GM06990 (cell line): ENCODE measurements around the gene KMT2C.
"Not testable (repeated sequence)": the region's sequence is repeated elsewhere in the genome, so short reads cannot be mapped to it uniquely, and the experiment has no call there.

Source experiments
- DNase-seq: peaks from one replicate; pipeline ENCODE4 v3.0.0-alpha.2; 2011; ENCODE audit not compliant: insufficient read length; ENCODE audit errors: extremely low read depth
- H3K27me3 ChIP-seq: replicated peaks from 2 replicates; pipeline ENCODE4 v1.6.0; 2011; ENCODE audit warnings: low read length; ENCODE audit not compliant: control insufficient read depth, insufficient read depth
- H3K36me3 ChIP-seq: 2 replicates; pipeline ENCODE4 v1.5.1; 2011; ENCODE audit warnings: low read length; ENCODE audit not compliant: control insufficient read depth, insufficient read depth
- H3K4me3 ChIP-seq: replicated peaks from 2 replicates; pipeline ENCODE4 v1.5.1; 2011; ENCODE audit warnings: low read depth, mild to moderate bottlenecking, control low read depth, low read length
- TF ChIP-seq, protein P1 (sequence below): IDR thresholded peaks from 2 replicates; pipeline ENCODE4 v1.5.1; 2011; ENCODE audit warnings: low read length, control low read depth, mild to moderate bottlenecking, inconsistent platforms; ENCODE audit not compliant: insufficient read depth, poor library complexity, severe bottlenecking

KMT2C gene

GRCh38 chr7:152313831-152314604 is 121.8 kb downstream of the KMT2C start:
- no peak for DNase-seq
- TF ChIP-seq, protein P1, sequence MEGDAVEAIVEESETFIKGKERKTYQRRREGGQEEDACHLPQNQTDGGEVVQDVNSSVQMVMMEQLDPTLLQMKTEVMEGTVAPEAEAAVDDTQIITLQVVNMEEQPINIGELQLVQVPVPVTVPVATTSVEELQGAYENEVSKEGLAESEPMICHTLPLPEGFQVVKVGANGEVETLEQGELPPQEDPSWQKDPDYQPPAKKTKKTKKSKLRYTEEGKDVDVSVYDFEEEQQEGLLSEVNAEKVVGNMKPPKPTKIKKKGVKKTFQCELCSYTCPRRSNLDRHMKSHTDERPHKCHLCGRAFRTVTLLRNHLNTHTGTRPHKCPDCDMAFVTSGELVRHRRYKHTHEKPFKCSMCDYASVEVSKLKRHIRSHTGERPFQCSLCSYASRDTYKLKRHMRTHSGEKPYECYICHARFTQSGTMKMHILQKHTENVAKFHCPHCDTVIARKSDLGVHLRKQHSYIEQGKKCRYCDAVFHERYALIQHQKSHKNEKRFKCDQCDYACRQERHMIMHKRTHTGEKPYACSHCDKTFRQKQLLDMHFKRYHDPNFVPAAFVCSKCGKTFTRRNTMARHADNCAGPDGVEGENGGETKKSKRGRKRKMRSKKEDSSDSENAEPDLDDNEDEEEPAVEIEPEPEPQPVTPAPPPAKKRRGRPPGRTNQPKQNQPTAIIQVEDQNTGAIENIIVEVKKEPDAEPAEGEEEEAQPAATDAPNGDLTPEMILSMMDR = no peak
- H3K36me3 ChIP-seq = no peaks in the 10 kb centered on the region; the same call in 1 of the 2 replicates
- no peaks in the 10 kb centered on the region for H3K27me3 ChIP-seq
- H3K4me3 ChIP-seq = no peak overlapping the region

- H3K36me3 ChIP-seq = no peaks in the 10 kb centered on the region; the same call in 1 of the 2 replicates
- TF ChIP-seq, protein P1 = no peak
These were observed 122.6 kb downstream of the KMT2C start for GRCh38 chr7:152313217-152313616.

DNA sequence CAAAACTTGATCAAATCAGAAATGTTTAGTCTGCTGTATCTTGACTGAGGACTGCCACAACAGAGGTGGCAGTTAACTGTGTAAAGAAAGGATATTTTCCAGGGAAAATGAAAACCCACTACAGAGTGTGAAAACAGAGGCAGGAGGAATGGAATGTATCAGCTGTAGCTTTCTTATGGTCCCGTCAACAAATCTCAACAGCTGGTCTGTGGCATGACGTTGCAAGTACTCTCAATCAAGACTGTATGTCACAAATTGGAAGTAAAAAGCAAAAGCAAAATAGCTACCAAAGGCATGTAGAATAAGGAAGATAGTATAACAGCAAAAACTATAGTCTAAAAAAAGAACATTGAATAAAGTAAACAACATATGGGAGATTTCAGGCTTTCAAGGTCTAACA is 123.5 kb downstream of the KMT2C start:
- no peak overlapping the region for H3K4me3 ChIP-seq
- peaks cover under 1% of the 10 kb centered on the region for H3K36me3 ChIP-seq
- no peak for DNase-seq
- TF ChIP-seq, protein P1 = no peak
- no peaks in the 10 kb centered on the region for H3K27me3 ChIP-seq

More at GRCh38 chr7:152313217-152313616, 122.6 kb downstream of the KMT2C start:
- no peak overlapping the region for H3K4me3 ChIP-seq
- DNase-seq = no peak
- no peaks in the 10 kb centered on the region for H3K27me3 ChIP-seq

DNA sequence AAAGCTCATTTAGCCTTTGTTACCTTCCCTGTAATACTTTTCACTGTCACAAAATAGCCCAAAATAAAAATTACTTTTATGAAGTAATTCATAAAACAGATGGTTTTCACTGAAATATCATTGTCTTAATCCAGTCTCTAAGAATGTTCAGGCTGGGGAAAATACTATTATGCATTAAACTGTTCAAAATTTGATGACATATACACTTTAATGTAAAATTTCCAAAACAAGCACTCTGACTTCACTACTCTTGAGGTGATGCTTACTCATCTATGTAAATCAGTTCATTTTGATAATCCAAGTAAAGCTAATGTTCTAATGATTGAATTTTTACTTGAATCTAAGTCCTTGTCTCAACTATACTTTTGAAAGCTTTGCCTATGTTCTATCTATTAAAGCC is 127.9 kb downstream of the KMT2C start:
- no peaks in the 10 kb centered on the region for H3K27me3 ChIP-seq
- peaks cover 2% of the 10 kb centered on the region for H3K36me3 ChIP-seq
- H3K4me3 ChIP-seq = no peak overlapping the region
- TF ChIP-seq, protein P1 = no peak
- no peak for DNase-seq

DNA sequence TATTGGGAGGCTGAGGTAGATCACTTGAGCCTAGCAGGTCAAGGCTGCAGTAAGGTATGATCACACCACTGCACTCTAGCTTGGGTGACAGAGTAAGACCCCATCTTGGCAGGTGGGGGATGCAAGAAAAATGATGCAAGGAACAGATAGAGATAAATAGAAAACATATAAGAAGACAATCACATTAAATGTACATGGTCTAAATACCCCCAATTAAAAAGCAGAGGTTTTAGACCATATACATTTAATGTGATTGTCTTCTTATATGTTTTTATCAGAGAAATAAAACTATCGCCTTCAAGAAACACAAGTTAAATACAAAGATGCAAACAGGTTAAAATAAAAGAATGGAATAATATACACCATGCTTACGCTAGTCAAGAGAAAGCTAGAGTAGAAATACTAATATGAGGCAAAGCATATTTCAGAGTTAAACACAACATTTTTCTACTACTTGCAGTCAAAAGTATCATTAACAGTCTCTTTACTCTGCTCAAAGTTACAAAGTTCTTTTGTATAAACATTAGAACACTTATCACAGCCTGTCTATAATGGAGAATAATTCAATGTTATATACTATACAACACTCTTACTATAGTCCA is 136.2 kb downstream of the KMT2C start:
- not testable (repeated sequence) for H3K4me3 ChIP-seq, H3K36me3 ChIP-seq, DNase-seq, H3K27me3 ChIP-seq

GRCh38 chr7:152292897-152293296 is 142.9 kb downstream of the KMT2C start:
- Histone ChIP-seq H3K4me3 (no peak overlapping the region), H3K36me3 (no peaks in the 10 kb centered on the region), H3K27me3 (no peaks in the 10 kb centered on the region)
- TF ChIP-seq, protein P1 = no peak
- no peak for DNase-seq

GRCh38 chr7:152286972-152287371 is 148.8 kb downstream of the KMT2C start:
- not testable (repeated sequence) for H3K36me3 ChIP-seq, H3K27me3 ChIP-seq, DNase-seq

GRCh38 chr7:152286219-152286618 is 149.6 kb downstream of the KMT2C start:
- not testable (repeated sequence) for H3K4me3 ChIP-seq, DNase-seq, H3K27me3 ChIP-seq, H3K36me3 ChIP-seq

More at GRCh38 chr7:152286972-152287371, 148.8 kb downstream of the KMT2C start:
- H3K4me3 ChIP-seq = not testable (repeated sequence)

- not testable (repeated sequence) for H3K36me3 ChIP-seq, DNase-seq, H3K27me3 ChIP-seq, H3K4me3 ChIP-seq
These were observed 150.8 kb downstream of the KMT2C start for GRCh38 chr7:152284998-152285397.
